ENCODE measurements around the gene TPCN1. TPM values are rescaled to one million over a fixed set of nuclear protein-coding genes. Genes with fewer than 3 reads are reported as not detected.

TPCN1 gene
- total RNA-seq, 1 donor from 2014 or later: 7.9 TPM

DNA sequence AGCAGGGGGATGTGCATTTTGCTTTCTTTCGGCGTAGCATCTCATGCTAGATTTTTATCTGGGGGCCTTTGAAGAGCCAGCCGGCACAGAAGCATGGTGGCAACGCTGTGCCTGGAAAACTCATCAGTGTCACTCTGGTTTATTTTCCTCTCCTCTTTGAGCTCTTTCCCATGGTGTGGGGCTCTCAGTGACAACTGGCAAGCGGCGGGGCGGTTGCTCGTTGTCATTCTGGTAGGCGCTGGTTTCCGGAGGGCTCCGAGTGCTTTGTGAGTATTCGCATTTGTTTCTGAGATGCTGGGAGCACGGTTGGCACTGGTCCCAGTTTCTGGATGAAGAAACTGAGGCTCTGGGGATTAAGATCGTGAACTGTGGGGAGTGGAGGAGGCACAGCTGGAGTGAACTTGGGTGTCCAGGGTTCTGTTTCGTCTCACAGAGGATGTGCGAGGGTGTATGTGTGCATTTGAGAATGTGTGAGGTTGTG is 23.3 kb downstream of the TPCN1 start:
- no peak overlapping the region for H3K4me3 Mint-ChIP-seq (ENCODE audit: unreplicated experiment)
- peaks cover 17% of the 10 kb centered on the region for H3K9me3 Mint-ChIP-seq (ENCODE audit: unreplicated experiment)
- H3K27me3 Mint-ChIP-seq (ENCODE audit: unreplicated experiment): peaks cover 16% of the 10 kb centered on the region
- peak overlapping the region; percentile 62 for H3K27ac Mint-ChIP-seq (ENCODE audit: unreplicated experiment)
- no peak for DNase-seq
- no peaks in the 10 kb centered on the region for H3K36me3 Mint-ChIP-seq (ENCODE audit: unreplicated experiment)
- TF ChIP-seq CTCF (IDR thresholded peaks at IDR 0.05; ENCODE audit: partially characterized antibody, unreplicated experiment): no peak
- H3K4me1 Mint-ChIP-seq (ENCODE audit: low read depth, unreplicated experiment): peaks cover 42% of the 10 kb centered on the region

DNA sequence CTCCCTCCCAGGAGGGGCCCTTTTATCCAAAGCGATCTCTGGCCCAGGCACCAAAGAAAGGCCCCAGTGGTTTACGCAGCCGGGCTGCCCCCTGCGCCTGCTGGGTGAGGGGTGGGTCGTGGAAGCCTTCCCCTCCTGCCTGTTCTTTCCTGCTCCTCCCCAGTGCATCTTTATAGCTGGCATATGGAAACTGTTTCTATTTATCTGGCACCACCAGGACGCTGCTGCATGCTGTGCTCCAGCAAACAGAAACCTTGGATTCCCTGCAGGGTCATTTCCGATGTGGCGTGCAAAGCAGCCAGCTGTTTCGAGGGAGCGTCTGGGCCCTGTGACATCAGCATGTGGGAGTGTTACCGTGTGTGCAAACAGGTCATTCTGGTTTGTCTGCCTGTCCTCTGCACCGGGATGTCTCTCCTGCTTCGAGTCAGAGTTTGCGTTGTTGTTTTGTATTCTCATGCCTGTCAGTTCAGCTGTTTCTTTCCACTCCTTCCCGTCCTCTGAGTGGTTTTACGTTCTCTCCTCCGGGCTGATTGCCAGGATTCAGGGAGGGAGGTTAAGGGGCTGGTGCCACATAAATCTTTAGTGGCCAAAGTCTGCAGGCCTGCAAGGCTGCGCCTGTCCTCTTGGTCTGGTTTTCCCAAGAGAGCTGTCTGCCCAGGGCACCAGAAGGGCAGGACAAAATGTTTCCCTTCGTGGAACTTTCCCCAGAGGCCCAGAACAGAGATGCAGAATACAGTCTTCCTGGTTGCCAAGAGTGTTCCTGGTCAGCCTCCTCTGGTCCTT is 24.6 kb downstream of the TPCN1 start:
- no peak for TF ChIP-seq CTCF (IDR thresholded peaks at IDR 0.05; ENCODE audit: partially characterized antibody, unreplicated experiment)
- no peaks in the 10 kb centered on the region for H3K36me3 Mint-ChIP-seq (ENCODE audit: unreplicated experiment)
- peaks cover 16% of the 10 kb centered on the region for H3K27me3 Mint-ChIP-seq (ENCODE audit: unreplicated experiment)
- H3K9me3 Mint-ChIP-seq (ENCODE audit: unreplicated experiment): peaks cover 17% of the 10 kb centered on the region
- H3K4me1 Mint-ChIP-seq (ENCODE audit: low read depth, unreplicated experiment): peaks cover 31% of the 10 kb centered on the region
- H3K27ac Mint-ChIP-seq (ENCODE audit: unreplicated experiment): peak overlapping the region; percentile 70
- peak overlapping the region; percentile 58 for H3K4me3 Mint-ChIP-seq (ENCODE audit: unreplicated experiment)
- peak; percentile 57 for DNase-seq

DNA sequence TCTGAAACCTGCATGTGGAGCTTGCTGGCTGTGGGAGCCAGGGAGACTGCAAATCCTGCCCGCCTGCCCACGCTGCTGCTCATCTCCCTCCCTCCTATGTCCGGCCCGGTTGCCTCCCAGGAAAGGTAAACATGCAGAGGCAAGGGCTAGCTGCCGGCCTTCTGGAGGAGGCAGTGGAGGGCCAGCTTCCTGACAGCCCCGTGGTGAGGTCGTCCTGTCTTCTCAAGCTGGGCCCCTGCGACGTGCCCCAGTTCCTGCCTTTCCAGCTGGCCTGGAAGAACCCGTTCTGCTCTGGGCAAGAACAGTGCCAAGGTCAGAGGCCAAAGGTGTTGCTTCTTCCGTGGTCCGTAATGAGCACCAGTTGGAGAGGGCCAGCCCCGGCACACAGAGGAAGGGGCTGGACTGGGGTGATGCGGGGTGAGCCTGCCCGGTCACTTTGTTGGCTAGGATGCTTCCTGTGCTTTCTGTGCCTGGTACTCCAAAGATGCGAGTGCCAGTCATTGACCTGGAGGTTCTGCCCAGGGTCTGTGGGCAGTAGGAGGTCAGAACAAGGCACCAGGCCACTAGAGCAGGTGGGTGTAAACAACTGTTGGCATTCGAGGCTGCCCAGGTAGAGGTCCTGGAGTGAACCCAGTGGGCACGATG is 25.3 kb downstream of the TPCN1 start:
- Mint-ChIP-seq H3K4me1 (ENCODE audit: low read depth, unreplicated experiment) (peaks cover 24% of the 10 kb centered on the region), H3K27ac (ENCODE audit: unreplicated experiment) (peak overlapping the region; percentile 70), H3K27me3 (ENCODE audit: unreplicated experiment) (peaks cover 13% of the 10 kb centered on the region), H3K36me3 (ENCODE audit: unreplicated experiment) (no peaks in the 10 kb centered on the region), H3K4me3 (ENCODE audit: unreplicated experiment) (peak overlapping the region; percentile 58), H3K9me3 (ENCODE audit: unreplicated experiment) (peaks cover 11% of the 10 kb centered on the region)
- no peak for TF ChIP-seq CTCF (IDR thresholded peaks at IDR 0.05; ENCODE audit: partially characterized antibody, unreplicated experiment)
- DNase-seq: no peak

GRCh38 chr12:113247123-113248050 is 26.1 kb downstream of the TPCN1 start:
- peaks cover 21% of the 10 kb centered on the region for H3K4me1 Mint-ChIP-seq (ENCODE audit: low read depth, unreplicated experiment)
- H3K27me3 Mint-ChIP-seq (ENCODE audit: unreplicated experiment): peaks cover 13% of the 10 kb centered on the region
- no peak for DNase-seq
- no peak for TF ChIP-seq CTCF (IDR thresholded peaks at IDR 0.05; ENCODE audit: partially characterized antibody, unreplicated experiment)
- H3K4me3 Mint-ChIP-seq (ENCODE audit: unreplicated experiment): no peak overlapping the region
- no peak overlapping the region for H3K27ac Mint-ChIP-seq (ENCODE audit: unreplicated experiment)
- H3K36me3 Mint-ChIP-seq (ENCODE audit: unreplicated experiment): no peaks in the 10 kb centered on the region
- H3K9me3 Mint-ChIP-seq (ENCODE audit: unreplicated experiment): peaks cover 10% of the 10 kb centered on the region
